ENCODE results near the gene OPALIN.

Gene OPALIN

GRCh38 chr10:96374985-96375830, 16.4 kb upstream of the OPALIN start:
- peak; percentile 36 for DNase-seq (ENCODE audit: low read depth, low spot score)
- no peak overlapping the region for H3K27ac ChIP-seq

DNA sequence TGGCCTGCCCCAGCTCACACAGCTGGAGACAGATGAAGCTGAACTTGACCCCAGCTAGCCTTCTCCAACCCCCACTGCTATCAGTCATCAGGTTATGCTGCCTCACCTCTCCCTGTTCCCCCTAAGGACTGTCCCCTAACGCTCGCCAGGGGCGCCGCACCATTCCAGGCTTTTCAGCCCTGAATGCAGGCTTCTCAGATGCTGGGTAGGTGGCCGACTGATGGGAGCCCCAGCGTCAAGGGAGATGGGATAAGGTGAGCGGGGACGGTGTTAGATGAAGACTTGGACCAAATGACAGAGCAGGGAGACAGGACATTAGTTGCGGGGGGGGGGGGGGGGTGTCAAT, 15.8 kb upstream of the OPALIN start:
- H3K27ac ChIP-seq = no peak overlapping the region
- DNase-seq (ENCODE audit: low read depth, low spot score) = no peak

- no peak overlapping the region for H3K27ac ChIP-seq
- no peak for DNase-seq (ENCODE audit: low read depth, low spot score)
Measured at GRCh38 chr10:96374004-96374403, 15.2 kb upstream of the OPALIN start.

- no peak overlapping the region for H3K27ac ChIP-seq
- no peak for DNase-seq (ENCODE audit: low read depth, low spot score)
Measured at GRCh38 chr10:96371356-96371755, 12.6 kb upstream of the OPALIN start.

DNA sequence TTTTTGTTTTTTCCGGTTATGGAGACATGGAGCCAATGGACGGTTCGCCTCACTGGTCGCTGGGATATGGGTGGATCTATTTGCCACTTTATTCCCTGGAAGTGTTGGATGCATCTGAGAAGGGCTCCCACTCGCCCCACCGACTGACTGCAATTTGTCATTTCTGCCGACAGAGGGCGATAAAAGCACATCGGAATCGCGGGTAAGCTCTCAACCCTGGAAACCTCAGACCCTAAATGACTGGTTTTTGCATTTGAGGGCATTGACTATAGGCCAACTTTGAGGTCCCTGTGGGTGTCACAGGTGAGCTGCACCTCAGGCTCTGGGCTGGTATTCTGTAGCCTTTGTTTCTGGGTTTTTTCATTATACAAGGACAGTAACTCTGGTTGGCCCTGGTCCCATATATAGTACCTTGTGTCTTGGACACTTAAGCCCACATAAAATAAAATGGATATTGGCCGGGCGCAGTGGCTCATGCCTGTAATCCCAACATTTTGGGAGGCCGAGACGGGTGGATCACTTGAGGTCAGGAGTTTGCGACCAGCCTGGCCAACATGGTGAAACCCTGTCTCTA, 11.9 kb upstream of the OPALIN start:
- no peak for DNase-seq (ENCODE audit: low read depth, low spot score)
- no peak overlapping the region for H3K27ac ChIP-seq

DNA sequence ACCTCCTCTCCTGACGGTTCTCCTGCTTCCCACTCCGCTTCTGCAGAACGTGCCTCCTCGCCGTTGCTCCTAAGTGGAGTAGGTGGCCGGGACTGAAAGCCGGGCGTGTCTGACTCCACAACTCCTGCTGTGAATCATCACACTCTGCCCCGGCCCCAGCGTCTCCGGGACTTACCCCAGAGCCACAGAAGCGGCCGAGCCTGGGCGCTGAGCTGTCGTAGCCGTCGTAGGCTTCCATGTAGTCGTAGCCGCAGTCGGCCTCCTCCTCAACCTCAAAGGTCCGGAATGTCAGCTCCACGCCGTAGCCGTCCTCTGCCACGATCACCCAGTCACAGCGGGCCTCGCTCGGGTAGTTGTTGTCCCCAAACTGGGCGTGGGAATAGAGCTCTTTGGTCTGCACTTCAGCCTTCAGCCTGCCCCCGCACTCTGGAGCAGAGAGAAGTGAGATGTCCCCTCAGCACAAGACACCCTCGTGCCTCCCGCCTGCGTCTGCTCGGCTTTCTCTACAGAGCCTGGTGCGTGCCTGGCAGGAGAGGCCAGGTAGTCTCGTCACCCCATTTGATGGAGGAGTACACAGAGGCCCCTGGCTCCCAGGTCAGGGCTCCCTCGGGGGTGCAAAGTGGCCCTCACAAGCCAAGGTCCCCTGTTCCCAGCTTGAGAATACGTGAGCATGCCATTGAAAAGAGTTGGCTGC, 11.2 kb upstream of the OPALIN start:
- H3K27ac ChIP-seq = no peak overlapping the region
- no peak for DNase-seq (ENCODE audit: low read depth, low spot score)

- H3K27ac ChIP-seq = no peak overlapping the region
- no peak for DNase-seq (ENCODE audit: low read depth, low spot score)
Measured at GRCh38 chr10:96368971-96369370, 10.2 kb upstream of the OPALIN start.

- no peak overlapping the region for H3K27ac ChIP-seq
- no peak for DNase-seq (ENCODE audit: low read depth, low spot score)
Measured at GRCh38 chr10:96367470-96367869, 8.7 kb upstream of the OPALIN start.

DNA sequence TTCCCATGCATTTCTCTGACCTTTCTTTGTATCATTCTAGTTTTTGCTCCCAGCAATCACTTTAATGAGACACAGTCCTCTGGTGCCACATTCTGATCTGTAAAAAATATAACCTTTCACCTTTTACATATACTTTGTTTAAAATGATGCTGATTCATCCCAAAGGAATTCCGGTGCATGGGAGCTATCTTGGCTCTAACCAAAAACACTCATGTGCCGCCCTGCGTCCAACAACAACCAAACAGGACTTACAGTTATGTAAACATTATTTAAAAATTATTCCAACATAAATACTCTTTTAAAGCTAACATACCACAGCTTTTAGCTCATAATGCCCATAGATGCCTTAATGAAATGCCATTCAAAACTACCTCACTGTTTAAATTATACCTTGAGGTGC, 7.7 kb upstream of the OPALIN start:
- DNase-seq (ENCODE audit: low read depth, low spot score) = no peak

GRCh38 chr10:96365571-96365970, 6.8 kb upstream of the OPALIN start:
- H3K27ac ChIP-seq = no peak overlapping the region
- DNase-seq (ENCODE audit: low read depth, low spot score) = no peak

More for the DNA sequence above, 7.7 kb upstream of the OPALIN start:
- no peak overlapping the region for H3K27ac ChIP-seq

- DNase-seq (ENCODE audit: low read depth, low spot score) = no peak
- H3K27ac ChIP-seq = no peak overlapping the region
Measured at GRCh38 chr10:96360766-96361165, 2.0 kb upstream of the OPALIN start.

- no peak overlapping the region for H3K27ac ChIP-seq
- DNase-seq (ENCODE audit: low read depth, low spot score) = no peak
Measured at GRCh38 chr10:96360331-96360730, 1.5 kb upstream of the OPALIN start.

- no peak overlapping the region for H3K27ac ChIP-seq
- DNase-seq (ENCODE audit: low read depth, low spot score) = no peak
Measured at GRCh38 chr10:96359616-96360015, 814 bp upstream of the OPALIN start.

DNA sequence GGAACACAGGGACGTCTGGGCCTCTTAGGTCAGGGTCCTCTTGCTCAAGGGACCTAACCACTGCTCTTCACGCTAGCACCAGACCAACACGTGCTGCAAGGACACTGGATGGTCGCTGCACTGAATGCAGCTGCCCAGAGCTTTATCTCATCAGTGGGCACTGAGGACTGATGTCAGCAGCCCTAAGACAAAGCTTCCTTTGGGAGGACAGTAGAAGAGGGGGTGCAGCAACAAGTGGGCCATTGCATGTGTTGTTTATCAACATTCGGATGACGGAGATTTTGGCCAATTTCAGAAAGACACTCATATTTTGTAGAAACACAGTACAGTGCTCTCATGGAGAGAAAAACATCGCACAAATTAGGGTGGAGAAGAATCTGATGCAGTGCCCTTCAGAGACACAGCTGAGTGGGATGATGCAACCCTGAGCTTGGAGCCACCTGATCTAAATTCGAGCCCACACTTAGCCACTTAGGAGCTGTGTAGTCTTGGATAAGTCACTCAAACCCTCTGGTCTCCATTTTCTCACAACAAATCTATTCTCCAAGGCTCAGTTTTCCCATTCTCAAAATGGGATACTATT, 1.7 kb downstream of the OPALIN start:
- no peak for DNase-seq (ENCODE audit: low read depth, low spot score)
- H3K27ac ChIP-seq = no peak overlapping the region

- DNase-seq (ENCODE audit: low read depth, low spot score) = no peak
- H3K27ac ChIP-seq = no peak overlapping the region
Measured at GRCh38 chr10:96352582-96352981, 6.2 kb downstream of the OPALIN start.

GRCh38 chr10:96352027-96352426, 6.8 kb downstream of the OPALIN start:
- no peak overlapping the region for H3K27ac ChIP-seq
- DNase-seq (ENCODE audit: low read depth, low spot score) = no peak

DNA sequence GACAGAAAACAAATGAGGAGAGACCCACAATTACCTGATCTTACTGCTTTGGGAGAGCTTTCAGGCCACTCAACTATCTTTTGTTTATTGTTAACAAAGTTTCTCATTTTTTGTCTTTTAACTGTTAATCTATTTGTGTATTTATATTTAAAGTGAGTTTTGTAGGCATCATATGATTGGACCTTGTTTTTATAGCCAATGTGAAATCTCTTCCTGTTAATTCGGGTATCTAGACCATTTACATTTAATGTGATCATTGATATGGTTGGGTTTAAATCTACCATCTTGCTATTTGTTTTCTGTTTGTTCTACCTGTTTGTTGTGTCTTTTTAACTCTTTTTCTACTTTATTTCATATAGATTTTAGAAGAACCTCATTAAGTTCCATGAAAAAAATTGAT, 12.5 kb downstream of the OPALIN start:
- no peak for DNase-seq (ENCODE audit: low read depth, low spot score)
- no peak overlapping the region for H3K27ac ChIP-seq

GRCh38 chr10:96345222-96345621, 13.6 kb downstream of the OPALIN start:
- H3K27ac ChIP-seq = no peak overlapping the region
- DNase-seq (ENCODE audit: low read depth, low spot score) = no peak

DNA sequence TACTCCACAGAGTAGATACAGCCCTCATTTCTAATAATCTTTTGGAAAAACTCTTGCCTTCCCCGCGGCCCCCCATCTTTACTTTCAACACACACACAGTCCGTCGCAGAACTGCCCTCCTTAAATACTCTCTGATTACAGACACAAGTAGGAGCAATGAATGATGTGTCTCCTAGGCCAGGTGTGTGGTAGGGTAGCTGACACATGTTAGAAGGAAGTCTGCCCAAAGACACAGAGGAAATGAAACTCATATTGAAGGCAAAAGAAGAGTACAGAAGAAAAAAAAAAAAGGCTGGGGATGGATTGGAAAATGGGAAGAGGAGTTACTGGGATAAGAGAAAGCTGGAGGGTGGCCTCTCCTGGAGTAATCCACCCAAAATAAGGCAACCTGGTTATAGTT, 14.6 kb downstream of the OPALIN start:
- no peak overlapping the region for H3K27ac ChIP-seq
- no peak for DNase-seq (ENCODE audit: low read depth, low spot score)

- no peak for DNase-seq (ENCODE audit: low read depth, low spot score)
- H3K27ac ChIP-seq = no peak overlapping the region
Measured at GRCh38 chr10:96342402-96342801, 16.4 kb downstream of the OPALIN start.
